ENCODE results near the gene MYRF.
A peak's percentile ranks its signal among the peaks of the same experiment; 100 is the strongest.

The MYRF gene

DNA sequence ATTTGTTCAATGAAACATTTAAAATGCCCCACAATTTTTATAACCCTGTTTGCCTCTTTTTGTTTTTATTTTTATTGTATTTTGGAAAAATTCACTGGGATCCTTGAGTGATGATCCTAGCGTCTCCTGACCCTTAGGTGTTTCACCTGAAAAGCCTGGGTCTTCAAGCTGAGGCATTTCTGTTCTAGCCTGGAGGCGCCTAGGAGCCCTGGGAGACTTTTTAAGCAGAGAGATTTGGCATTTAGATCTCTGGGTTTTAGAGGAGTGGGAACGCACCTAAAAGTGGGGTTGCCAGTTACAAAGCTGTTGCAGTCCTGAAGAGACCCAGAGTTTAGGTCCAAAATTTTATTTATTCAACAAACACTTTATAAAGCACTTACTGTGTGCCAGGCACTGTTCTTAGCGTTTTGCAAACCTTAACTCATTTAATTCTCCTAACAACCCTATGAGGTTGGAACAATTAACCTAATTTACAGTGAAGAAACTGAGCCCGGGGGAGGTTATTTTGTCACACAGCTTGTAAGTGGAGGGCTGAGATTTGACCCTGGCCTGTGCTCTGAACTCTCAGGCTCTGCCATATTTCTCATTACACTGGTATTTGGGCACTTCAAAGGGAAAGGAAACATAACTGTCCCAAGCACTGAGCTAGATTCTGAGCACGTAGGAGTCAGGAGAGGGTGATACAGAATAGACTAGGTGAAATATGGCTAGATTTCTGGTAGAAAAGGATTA, 65.2 kb downstream of the MYRF start:
- no peak for DNase-seq (ENCODE audit: low spot score)

DNA sequence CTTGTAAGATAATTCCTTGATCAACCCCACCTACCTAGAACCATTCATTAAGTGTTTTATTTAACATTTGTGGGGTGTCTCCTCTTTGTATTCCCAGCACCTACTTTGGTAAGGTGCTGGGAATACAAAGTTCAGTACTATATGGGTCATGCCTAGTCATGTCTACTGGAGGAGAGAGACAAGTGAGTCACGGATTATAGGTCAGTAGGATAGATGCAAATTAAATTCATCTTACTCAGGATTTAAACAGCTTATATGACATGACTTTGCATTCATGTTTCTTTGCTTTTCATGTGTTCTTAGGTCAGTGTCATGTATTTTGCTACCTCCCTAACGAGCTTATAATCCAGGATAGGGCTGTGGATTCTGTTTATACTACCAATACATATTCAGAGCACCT, 67.7 kb downstream of the MYRF start:
- no peak for DNase-seq (ENCODE audit: low spot score)

- no peak for DNase-seq (ENCODE audit: low spot score)
Measured at GRCh38 chr11:61826930-61827570, 74.6 kb downstream of the MYRF start.

DNA sequence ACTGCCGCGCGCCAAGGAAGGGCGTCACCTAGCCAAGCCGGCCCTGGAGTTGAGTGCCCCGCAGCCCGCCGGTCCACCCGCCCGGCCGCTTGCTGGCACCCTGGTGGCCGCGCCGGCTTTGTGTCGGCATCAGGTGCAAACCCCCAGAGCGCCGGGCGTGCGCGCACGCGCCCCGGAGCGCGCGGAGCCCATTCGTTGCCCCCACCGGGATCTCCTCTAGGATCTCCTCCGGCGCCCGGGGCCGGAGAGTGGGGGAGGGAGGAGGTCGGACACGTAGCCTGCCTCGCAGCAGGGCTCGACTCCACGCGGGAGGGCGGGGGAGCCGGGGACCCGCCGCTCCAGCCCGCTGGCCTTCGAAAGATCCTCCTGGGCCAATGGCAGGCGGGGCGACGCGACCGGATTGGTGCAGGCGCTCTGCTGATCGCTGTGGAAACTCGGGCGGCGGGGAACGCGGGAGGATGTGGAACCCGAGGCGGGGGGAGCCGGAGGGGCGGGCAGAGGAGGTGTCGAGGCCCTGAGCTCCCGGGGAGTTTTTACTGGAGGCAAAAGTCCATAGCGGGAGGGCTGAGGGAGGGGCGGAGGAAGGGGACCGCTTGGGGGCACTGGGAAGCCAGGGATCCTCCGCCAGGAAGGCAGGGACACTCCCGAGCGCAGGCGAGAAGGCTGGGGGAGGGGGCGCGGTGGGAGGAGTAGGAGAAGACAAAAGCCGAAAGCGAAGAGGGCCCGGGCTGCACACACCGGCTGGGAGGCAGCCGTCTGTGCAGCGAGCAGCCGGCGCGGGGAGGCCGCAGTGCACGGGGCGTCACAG, 75.3 kb downstream of the MYRF start, which contains the start of gene FADS2:
Gene FADS2, plus strand, starts transcription at position 730 of the 808 bp plus-strand sequence. CDS start 91 bp downstream, outside the sequence.
- peak; percentile 94 for DNase-seq (ENCODE audit: low spot score)

DNA sequence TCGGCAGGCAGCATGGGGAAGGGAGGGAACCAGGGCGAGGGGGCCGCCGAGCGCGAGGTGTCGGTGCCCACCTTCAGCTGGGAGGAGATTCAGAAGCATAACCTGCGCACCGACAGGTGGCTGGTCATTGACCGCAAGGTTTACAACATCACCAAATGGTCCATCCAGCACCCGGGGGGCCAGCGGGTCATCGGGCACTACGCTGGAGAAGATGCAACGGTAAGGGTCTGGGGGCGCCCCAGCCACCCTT, 75.9 kb downstream of the MYRF start:
- no peak for DNase-seq (ENCODE audit: low spot score)

- no peak for DNase-seq (ENCODE audit: low spot score)
Measured at GRCh38 chr11:61828629-61829407, 76.4 kb downstream of the MYRF start.

GRCh38 chr11:61829806-61830205, 77.4 kb downstream of the MYRF start:
- DNase-seq (ENCODE audit: low spot score): no peak

GRCh38 chr11:61830237-61831105, 78.0 kb downstream of the MYRF start:
- no peak for DNase-seq (ENCODE audit: low spot score)

GRCh38 chr11:61832207-61832606, 79.8 kb downstream of the MYRF start:
- DNase-seq (ENCODE audit: low spot score): no peak

GRCh38 chr11:61832754-61833153, 80.3 kb downstream of the MYRF start:
- no peak for DNase-seq (ENCODE audit: low spot score)

- no peak for DNase-seq (ENCODE audit: low spot score)
Measured at GRCh38 chr11:61833471-61833870, 81.0 kb downstream of the MYRF start.

DNA sequence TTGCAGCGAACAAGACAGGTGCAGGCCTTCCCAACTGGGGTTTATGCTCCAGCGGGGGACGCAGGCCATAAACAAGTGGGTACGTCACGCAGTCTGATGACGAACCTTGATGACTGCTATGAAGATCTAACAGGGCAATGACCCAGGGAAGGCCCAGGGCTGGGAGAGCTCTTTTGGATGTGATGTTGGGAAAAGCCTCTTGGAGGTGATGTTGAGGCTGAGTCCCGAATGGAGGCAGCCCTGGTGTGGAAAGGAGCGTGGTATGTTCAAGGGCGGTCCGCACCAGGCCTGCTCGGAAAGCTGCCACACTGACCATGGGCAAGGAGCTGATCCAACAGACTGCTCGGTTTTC, 81.5 kb downstream of the MYRF start:
- no peak for DNase-seq (ENCODE audit: low spot score)

DNA sequence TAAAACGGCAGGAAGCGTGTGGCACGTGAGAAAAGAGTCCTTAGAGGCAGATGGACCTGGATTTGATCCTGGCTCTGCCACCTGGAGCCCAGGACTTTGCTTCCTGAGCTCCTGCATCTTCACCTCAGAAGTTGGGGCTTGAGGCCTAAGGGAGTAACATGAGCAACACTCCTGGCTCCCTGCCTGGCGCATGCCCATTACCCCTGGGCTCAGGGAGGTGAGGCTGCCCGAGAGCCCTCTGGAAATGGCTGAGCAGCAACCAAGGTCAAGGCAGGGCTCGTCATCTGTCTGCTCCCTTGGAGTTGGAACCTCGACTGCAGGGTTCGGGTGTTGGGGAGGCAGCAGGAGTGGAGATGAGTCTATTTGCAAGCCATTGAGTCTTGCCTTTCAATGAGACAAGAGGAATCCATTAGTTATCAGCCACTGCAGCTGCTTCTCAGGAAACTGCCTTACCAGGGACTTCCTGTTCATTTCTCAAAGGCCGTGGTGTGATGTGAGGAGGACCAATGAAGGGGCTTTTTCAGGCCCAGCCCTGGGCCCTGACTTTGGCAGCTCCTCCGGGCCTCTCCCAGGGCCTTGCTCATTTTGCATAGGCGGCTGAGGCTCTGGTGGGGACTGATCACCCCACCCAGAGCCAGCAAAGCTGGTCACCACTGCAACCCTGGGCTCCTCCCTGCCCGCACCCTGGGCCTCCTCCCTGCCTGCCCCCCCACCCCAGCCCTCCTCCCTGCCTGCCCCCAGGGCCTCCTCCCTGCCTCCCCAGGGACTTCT, 82.0 kb downstream of the MYRF start:
- no peak for DNase-seq (ENCODE audit: low spot score)

- no peak for DNase-seq (ENCODE audit: low spot score)
Measured at GRCh38 chr11:61836193-61836592, 83.8 kb downstream of the MYRF start.

- no peak for DNase-seq (ENCODE audit: low spot score)
Measured at GRCh38 chr11:61837411-61838005, 85.1 kb downstream of the MYRF start.

Measured in putamen (tissue), 1 donor.